Activated CD8-positive, alpha-beta memory T cell treated with anti-CD3 and anti-CD28 coated beads for 36 hours (primary cell): Measurements from ENCODE around the gene RCL1. TPM values are rescaled to one million over a fixed set of nuclear protein-coding genes. Genes with fewer than 3 reads are reported as not detected.

Experiments
- CTCF ChIA-PET: fragments of 350-600 bp; sonication (Branson Sonifier 250); formaldehyde crosslinking; loops from one replicate; lab custom pipeline; 2021; ENCODE audit warnings: antibody characterized with exemption; lab: Charles Lee
- POLR2A ChIA-PET: fragments of 350-600 bp; sonication (Branson Sonifier 250); formaldehyde crosslinking; loops from one replicate; lab custom pipeline; 2021; ENCODE audit warnings: antibody characterized with exemption; lab: Charles Lee
- total RNA-seq, 2 experiments: library from RNA; stranded (reverse); gene quantifications; one replicate each; pipeline ENCODE4 v1.2.3, GENCODE V29; 2021

The RCL1 gene
- total RNA-seq, 2 experiments from 2014 or later = 39.4 to 39.5 TPM

DNA sequence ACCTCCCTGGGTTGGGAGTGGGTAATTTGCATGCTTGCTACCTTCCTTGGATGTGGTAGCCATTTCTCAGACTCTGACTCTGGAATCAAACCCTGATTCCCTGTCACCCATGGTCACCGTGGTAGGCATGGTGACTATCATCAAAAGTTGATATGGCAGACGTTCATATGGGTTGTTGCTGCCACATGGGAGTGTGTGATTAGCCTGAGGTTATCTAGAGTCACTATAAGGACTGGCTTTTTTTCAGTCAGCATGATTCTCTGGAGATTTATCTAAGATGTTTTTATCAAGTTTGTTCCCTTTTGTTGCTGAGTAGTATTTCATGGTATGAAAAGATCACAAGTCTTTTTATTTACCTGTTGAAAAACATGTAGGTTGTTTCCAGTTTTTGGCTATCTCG is 7.0 kb downstream of the RCL1 start:
- POLR2A ChIA-PET = no interaction called here
- CTCF ChIA-PET = no interaction called here

DNA sequence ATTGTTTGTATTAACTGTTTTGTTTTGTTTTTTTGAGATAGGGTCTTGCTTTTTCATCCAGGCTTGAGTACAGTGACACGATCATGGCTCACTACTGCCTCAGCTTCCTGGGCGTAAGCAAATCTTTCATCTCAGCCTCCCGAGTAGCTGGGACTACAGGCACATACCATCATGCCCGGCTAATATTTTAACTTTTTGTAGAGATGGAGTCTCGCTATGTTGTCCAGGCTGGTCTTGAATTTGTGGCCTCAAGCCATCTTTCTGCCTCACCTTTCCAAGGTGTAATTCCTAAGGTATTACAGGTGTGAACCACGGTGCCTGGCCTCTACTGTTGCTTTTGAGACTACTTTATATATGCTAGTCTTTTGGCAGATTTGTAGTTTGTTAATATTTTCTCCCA is 8.4 kb downstream of the RCL1 start:
- ChIA-PET CTCF (interaction anchor here (0.7 kb wide), 1 partner anchor 184 kb away, joined by 5 read pairs; the partner anchor contains the start of gene JAK2), POLR2A (interaction anchor here (0.6 kb wide), 1 partner anchor 22 kb away, joined by 3 read pairs; no protein-coding TSS in a partner anchor)

DNA sequence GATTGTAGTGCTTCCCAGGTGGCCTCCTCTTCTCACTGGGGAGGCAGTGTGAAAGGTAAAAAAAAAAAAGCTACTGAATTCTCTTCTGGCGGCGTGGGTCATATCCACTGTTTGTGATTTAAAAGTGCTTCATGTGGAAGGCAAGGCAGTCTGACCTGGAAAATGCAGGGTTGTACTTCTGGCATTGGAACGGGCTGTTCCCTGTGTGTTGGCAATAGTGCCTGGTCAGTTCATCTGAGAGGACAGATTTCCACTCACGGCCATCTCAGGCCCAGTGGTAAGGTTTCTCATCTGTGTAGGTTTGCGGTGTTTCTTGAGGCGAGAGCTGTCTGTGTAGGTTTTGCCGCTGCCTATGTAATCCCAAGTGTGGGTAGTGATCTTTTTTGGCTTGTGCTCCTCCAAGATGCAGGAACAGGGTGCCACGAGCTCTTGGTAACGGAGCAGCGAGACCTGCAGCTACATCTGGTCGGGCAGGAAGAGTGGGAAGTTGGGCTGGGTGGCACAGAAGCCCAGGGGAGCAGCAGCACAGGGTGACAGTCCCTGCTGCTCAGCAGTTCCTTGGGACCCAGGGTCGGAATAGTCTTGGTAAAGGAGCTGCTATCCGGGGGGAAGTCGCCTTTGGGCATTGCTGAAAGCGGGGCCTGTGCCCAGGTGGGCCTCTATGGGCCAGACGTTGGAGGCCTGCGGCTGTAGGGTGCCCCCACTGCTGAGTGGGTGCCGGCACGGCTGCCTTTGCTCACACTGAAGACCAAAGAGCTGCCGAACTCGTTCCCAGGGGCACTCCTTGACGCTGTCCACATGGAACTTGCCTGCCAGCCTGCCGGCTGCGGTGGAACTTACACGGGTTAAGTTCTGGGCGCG is 11.2 kb downstream of the RCL1 start:
- ChIA-PET POLR2A (no interaction called here), CTCF (no interaction called here)

DNA sequence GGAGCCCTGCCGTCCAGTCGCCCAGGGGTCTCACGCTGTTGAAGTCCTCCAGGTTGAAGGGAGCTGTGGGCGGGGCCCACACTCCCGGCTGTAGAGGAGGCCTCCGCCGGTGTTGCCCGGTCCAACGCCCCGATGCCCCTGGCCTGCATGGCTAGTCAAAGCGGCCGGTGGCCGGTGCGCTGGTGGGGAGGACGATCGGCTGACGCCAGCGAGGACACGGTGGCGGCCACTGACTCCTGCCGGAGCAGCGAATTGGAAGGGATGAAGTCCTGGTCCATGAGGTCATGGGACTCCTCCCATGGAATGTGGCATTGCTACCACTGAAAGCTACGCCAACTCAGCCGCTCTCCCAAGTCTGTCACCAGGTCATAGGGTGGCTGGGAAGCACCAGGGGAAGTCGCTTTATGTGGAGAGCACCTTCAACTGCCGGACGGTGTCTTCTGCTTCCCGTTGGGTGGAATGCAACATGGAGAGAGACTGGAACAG is 11.8 kb downstream of the RCL1 start:
- POLR2A ChIA-PET = no interaction called here
- CTCF ChIA-PET = no interaction called here

DNA sequence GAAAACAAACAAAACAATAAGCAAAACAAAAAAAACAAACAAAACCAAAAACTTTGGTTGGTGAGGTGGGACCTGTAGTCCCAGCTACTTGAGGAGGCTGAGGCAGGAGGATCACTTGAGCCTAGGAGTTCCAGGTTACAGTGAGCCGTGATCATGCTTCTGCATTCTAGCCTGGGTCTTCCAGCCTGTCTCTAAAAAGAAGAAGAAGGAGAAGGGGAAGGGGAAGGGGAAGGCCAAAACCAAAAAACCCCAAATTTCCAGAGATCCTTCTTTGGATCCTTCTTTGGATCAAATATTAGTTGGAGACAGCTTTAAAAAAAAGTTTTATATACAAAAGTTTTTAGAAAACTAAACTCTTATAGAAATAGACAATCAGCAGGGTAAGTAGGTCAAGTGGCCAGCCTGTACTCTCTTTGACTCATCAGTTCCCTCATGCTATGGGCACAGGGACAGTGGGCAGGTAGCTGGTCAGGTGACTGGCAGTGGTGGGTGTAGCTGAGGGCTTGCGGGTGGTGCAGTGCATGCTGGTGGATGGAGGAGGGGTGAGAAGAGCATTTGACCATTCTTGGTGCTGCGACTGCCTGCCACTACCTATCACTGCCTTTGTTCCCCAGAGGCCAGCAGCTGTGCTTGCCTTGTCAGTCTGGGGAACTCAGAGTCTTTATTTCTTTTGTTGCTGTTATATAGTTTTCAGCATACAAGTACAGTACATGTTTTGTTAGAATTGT is 12.6 kb downstream of the RCL1 start:
- POLR2A ChIA-PET = no interaction called here
- CTCF ChIA-PET = interaction anchor here (0.7 to 0.9 kb wide), 3 partner anchors 12 to 136 kb away, joined by 3 read pairs; no protein-coding TSS in a partner anchor

DNA sequence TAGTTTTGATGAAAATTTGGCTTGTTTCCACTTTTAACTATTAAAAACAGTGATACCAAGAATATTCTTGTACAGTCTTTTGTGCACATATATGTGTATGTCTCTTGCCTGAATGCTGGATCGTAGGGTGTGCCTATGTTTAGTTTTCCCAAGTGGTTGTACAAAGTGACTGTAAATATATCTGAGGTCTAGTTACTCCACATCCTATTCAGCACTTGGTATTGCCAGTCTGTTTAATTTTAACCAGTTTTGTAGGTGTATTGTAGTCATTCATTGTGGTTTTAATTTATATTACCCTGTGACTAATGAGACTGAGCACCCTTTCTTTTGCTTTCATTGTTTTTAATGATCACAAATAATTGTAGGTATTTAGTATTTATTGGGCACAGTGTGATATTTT is 17.8 kb downstream of the RCL1 start:
- POLR2A ChIA-PET = no interaction called here
- CTCF ChIA-PET = no interaction called here

DNA sequence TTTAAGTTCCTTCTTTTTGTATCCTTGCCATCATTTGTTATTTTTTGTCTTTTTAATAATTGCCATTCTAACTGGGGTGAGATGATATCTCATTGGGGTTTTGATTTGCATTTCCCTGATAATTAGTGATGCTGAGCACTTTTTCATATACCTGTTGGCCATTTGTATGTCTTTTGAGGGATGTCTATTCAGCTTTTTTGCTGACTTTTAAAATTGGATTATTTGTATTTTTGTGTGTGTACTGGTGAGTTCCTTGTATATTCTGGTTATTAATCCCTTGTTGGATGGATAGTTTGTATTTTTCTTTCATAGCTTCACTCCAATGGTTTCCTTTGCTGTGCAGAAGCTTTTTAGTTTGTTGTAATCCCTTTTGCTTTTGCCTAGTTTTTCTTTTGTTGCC is 19.1 kb downstream of the RCL1 start:
- CTCF ChIA-PET = no interaction called here
- POLR2A ChIA-PET = no interaction called here

DNA sequence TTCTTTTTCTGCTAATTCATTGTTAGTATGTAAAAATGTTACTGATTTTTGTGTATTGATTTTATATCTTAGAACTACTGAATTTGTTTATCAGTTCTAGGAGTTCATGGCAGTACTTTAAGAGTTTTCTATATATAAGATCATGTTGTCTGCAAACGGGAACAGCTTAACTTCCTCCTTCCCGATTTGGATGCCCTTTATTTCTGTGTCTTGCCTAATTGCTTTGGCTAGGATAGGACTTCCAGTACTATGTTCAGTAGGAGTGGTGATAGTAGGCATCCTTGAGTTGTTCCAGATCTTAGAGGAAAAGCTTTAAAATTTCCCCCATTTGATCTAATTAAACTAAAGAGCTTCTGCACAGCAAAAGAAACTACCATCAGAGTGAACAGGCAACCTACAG is 20.1 kb downstream of the RCL1 start:
- CTCF ChIA-PET = no interaction called here

DNA sequence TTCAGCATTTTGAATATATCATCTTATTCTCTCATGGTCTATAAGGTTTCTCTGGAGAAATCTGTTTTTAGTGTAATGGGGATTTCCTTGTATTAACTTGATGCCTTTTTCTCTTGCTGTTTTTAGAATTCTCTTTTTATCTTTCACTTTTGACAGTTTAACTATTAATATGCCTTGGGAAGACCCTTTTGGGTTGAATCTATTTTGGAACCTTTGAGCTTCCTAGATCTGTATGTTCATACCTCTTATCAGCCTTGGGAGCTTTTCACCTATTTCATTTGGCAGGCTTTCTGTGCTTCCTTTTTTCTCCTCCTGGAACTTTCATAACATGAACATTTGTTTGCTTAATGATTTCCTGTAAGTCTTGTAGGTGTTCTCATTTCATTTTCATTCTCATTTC is 22.2 kb downstream of the RCL1 start:
- POLR2A ChIA-PET = interaction anchor here (1.8 kb wide), 1 partner anchor 22 kb away, joined by 6 read pairs; the partner anchor contains the start of gene RCL1
- CTCF ChIA-PET = interaction anchor here (1.2 kb wide), 1 partner anchor 22 kb away, joined by 3 read pairs; the partner anchor contains the start of gene RCL1

More for the DNA sequence above, 20.1 kb downstream of the RCL1 start:
- POLR2A ChIA-PET = no interaction called here

DNA sequence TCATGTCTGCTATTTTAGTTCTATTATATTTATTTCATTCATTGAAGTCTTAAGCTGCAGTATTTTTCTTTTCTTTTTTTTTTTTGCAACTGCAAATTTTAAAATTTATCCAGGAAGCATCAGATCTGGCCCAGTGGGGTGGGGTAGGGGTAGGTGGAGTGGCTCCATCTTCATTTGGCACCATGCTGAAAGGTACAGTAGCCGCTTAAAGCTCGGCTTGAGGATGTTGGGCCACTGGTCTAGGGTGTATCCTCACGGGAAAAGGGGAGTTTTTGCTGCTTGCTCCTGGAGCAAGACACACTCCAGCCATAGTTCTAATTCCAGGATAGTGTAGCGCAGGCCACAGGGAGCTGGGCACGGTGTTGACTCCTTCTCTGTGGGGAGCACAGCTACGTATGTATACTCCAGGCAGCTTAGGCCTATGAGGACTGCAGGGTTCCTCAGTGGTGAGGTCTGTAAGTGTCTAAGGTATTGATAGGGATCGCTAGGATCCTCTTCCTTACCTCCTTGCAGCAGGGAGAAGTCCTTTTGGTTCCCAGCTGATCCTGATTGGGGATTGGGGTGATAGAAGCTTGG is 22.7 kb downstream of the RCL1 start:
- POLR2A ChIA-PET = interaction anchor here (1.8 kb wide), 1 partner anchor 22 kb away, joined by 6 read pairs; the partner anchor contains the start of gene RCL1
- CTCF ChIA-PET = interaction anchor here (1.2 kb wide), 1 partner anchor 23 kb away, joined by 3 read pairs; the partner anchor contains the start of gene RCL1

DNA sequence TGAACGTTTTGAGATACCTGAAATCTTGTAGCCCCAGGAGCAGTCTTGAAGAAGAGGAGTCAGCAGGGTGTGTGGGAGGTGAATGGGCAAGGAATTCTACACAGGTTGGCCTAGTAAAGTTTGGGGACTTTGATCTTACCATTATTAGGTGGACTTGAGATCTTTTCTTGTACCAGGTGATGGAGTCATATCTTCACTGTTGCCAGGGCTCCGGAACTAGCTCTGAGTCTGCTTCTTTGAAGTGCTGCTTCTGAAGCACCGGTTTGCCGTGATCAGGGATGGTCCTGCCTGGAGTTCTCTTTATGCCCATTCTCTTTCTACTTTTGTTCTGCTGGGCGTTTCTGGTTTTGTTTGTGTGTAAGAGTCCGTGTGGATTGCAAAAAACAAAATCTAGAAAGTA is 27.4 kb downstream of the RCL1 start:
- CTCF ChIA-PET = no interaction called here
- POLR2A ChIA-PET = no interaction called here

DNA sequence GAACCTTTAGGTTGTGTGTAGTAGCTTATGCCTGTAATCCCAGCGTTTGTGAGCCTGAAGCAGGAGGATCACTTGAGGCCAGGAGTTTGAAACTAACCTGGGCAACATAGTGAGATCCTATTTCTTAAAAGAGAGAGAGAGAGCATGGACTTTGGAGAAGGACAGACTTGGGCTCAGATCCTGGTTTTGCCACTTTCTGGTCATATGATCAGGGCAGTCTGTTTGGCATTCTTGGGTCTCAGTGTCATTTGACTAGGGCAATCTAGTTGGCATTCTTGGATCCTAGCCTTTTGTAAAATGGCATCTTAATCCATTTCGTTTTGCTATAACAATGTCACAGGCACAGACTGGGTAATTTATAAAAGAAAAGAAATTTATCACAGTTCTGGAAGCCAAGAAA is 28.4 kb downstream of the RCL1 start:
- POLR2A ChIA-PET = no interaction called here
- CTCF ChIA-PET = interaction anchor here (1.1 kb wide), 1 partner anchor 20 kb away, joined by 6 read pairs; no protein-coding TSS in a partner anchor

DNA sequence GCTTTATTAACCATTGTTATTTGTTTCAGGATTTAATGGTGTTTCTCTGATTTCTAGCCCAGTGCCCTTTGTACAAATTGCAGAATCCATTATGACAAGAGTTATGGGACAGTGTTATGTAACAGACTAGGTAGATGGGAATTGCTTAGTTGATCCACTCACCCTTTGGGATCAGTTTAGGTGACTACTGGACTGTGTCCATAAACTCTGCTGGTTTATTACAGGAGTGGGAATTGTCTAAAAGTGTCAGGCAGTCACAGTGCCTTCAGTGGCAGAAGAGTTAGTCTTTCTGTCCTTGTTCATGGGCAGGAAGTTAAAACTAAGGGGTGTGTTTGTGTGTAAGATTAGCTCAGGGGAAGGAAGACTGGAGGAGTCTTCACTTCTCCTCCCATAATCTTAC is 29.3 kb downstream of the RCL1 start:
- ChIA-PET CTCF (interaction anchor here (0.7 kb wide), 1 partner anchor 230 kb away, joined by 3 read pairs; no protein-coding TSS in a partner anchor), POLR2A (interaction anchor here (0.7 kb wide), 1 partner anchor 23 kb away, joined by 3 read pairs; no protein-coding TSS in a partner anchor)

DNA sequence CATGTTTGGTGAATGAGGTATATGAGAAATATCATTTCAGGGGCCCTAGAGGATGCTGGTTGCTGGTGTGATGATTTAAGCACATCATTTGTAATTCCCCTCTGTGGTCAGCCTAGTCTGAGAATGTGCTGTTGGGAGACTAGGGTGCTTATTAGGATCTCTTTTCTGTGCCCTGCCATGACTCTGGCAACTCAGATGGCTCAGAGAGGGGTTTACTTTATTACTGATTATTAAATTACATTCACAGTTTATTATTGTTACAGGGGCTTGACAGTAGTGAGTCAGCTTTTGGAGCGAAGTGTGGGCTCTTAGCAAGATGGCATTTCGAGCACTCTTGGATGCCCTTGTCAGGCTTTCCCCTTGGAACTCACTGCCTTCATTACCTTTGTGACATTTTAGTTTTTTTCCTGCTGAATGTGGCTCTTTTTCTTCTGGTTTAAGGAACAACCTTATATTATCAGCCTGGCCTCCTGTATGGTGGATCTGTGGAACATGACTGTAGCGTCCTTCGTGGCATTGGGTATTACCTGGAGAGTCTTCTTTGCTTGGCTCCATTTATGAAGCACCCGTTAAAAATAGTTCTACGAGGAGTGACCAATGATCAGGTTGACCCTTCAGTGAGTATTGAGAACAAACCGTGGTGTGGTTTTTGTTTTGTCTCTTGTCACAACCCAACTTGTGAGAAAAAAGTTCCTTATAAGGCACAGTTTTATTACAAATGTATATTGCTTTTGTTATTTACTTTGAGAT is 33.8 kb downstream of the RCL1 start:
- CTCF ChIA-PET = no interaction called here
- POLR2A ChIA-PET = no interaction called here

DNA sequence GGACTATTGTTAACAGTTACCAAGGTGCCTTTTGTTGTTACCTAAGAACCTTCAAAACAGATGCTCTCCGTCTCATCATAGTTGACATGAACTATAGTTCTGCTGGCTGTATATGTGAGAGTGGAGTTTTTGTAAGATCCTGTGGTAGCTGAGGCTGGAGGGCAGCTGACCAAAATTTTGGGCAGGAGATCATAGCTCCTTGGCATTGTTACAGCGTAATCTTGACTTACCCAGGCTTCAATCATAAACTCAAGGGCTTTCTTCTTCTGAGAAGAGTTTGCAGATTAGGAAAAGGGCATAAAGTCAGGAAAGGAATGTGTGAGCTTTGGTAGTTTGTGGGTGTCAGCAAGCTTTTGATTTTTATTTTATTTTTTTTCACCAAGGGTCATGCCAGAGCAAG is 34.5 kb downstream of the RCL1 start:
- POLR2A ChIA-PET = interaction anchor here (0.6 kb wide), 1 partner anchor 150 kb away, joined by 6 read pairs; no protein-coding TSS in a partner anchor

DNA sequence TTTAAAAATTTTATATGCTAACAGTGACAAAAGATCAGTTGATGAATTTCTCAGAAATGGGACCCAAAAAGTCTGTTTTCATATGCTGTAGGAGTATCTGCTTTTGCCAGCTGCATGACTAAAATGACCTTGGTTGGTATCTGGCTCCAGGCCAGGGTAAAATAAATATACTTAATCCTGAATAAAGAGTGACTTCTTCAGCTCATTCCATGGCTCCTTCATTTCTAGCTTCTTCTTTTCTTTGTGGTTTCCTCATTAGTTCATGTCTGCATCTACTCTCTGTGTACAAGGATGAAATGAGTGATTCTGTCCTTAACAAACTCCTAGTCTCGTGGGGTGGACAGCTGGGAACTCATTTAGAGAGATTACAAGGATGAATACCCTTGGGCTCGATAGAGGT is 36.0 kb downstream of the RCL1 start:
- ChIA-PET CTCF (interaction anchor here (0.7 to 2.0 kb wide), 3 partner anchors 36 to 925 kb away, joined by 3 to 6 read pairs (median 4); partner anchors contain the start of gene RCL1), POLR2A (no interaction called here)

More for the DNA sequence above, 34.5 kb downstream of the RCL1 start:
- CTCF ChIA-PET = no interaction called here

DNA sequence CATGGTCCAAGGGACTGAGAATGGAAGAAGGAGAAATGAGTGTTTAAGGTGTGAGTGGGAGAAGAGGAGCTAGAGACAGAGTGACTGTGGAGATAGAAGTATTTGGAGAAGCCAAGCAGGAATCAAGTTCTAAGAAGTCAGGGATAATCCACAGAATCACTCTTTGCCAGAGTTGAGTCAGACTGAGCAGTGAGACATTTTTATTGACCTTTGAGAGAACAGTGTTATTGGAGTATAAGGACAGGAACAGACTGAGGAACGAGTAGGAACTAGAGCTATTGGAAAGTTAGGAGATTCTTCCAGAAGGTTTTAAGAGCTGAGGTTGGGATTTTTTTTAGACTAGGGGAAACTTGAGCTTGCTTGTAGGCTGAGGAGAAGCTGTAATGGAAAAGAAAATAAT is 37.2 kb downstream of the RCL1 start:
- POLR2A ChIA-PET = interaction anchor here (1.2 kb wide), 1 partner anchor 37 kb away, joined by 3 read pairs; the partner anchor contains the start of gene RCL1
- CTCF ChIA-PET = interaction anchor here (0.9 to 2.0 kb wide), 2 partner anchors 13 to 158 kb away, joined by 3 to 4 read pairs; no protein-coding TSS in a partner anchor

DNA sequence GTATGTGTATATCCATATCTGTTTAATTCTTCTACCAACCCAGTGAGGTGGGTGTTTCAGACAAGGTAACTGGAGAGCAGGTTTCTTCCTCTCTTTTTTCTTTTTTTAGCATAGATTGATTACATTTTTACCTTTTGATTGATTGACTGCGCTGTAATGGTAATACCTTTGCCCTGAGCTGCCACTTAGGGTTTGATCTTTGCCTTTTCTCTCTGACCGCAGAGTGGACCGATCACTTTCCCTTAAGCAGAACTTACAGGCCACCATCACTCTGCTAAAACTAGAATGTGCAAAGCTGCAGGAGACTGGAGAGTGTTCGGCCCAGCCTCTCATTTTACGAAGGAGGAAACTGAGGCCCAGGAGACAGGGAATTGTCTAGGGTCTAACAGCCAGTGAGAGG is 38.0 kb downstream of the RCL1 start:
- ChIA-PET POLR2A (interaction anchor here (1.2 kb wide), 1 partner anchor 38 kb away, joined by 3 read pairs; the partner anchor contains the start of gene RCL1), CTCF (interaction anchor here (0.9 kb wide), 1 partner anchor 14 kb away, joined by 3 read pairs; no protein-coding TSS in a partner anchor)
